ENCODE results near the gene RNLS.

The RNLS gene

GRCh38 chr10:88433565-88434186, 149.4 kb downstream of the RNLS start:
- Mint-ChIP-seq H3K36me3 (ENCODE audit: low read depth) (no peaks in the 10 kb centered on the region), H3K27me3 (ENCODE audit: low read depth) (peaks cover 28% of the 10 kb centered on the region), H3K4me1 (ENCODE audit: low read depth) (no peaks in the 10 kb centered on the region), H3K9me3 (no peaks in the 10 kb centered on the region), H3K4me3 (no peak overlapping the region), H3K27ac (no peak overlapping the region)
- DNase-seq (ENCODE audit: low spot score) = no peak

DNA sequence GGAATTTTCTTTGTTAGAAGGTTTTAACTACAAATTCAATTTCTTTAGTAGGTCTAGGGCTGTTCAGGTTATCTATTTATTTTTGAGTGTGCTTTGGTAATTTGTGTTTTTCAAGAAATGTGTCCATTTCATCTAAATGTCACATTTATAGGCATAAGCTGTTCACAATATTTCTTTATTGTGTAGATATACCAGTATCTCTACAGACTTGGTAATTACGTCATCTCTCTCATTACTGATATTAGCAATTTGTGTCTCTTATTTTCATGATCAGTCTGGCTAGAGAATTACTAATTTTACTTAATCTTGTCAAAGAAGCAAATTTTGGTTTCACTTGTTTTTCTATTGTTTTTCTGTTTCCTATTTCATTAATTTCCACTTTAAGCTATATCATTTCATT, 152.0 kb downstream of the RNLS start:
- no peak for DNase-seq (ENCODE audit: low spot score)
- Mint-ChIP-seq H3K4me3 (no peak overlapping the region), H3K36me3 (ENCODE audit: low read depth) (no peaks in the 10 kb centered on the region), H3K27me3 (ENCODE audit: low read depth) (peaks cover 43% of the 10 kb centered on the region), H3K4me1 (ENCODE audit: low read depth) (peaks cover 5% of the 10 kb centered on the region), H3K9me3 (no peaks in the 10 kb centered on the region), H3K27ac (no peak overlapping the region)

GRCh38 chr10:88428976-88429375, 154.1 kb downstream of the RNLS start:
- Mint-ChIP-seq H3K4me1 (ENCODE audit: low read depth) (peaks cover 5% of the 10 kb centered on the region), H3K27me3 (ENCODE audit: low read depth) (peaks cover 47% of the 10 kb centered on the region), H3K27ac (no peak overlapping the region), H3K36me3 (ENCODE audit: low read depth) (no peaks in the 10 kb centered on the region), H3K9me3 (no peaks in the 10 kb centered on the region), H3K4me3 (no peak overlapping the region)
- no peak for DNase-seq (ENCODE audit: low spot score)

- H3K36me3 Mint-ChIP-seq (ENCODE audit: low read depth) = no peaks in the 10 kb centered on the region
- DNase-seq (ENCODE audit: low spot score) = no peak
- H3K27me3 Mint-ChIP-seq (ENCODE audit: low read depth) = peaks cover 46% of the 10 kb centered on the region
- H3K27ac Mint-ChIP-seq = no peak overlapping the region
- peaks cover 5% of the 10 kb centered on the region for H3K4me1 Mint-ChIP-seq (ENCODE audit: low read depth)
- H3K9me3 Mint-ChIP-seq = no peaks in the 10 kb centered on the region
- no peak overlapping the region for H3K4me3 Mint-ChIP-seq
Measured at GRCh38 chr10:88428442-88428841, 154.7 kb downstream of the RNLS start.

GRCh38 chr10:88427024-88427423, 156.1 kb downstream of the RNLS start:
- Mint-ChIP-seq H3K36me3 (ENCODE audit: low read depth) (no peaks in the 10 kb centered on the region), H3K27me3 (ENCODE audit: low read depth) (peaks cover 44% of the 10 kb centered on the region), H3K27ac (no peak overlapping the region), H3K9me3 (no peaks in the 10 kb centered on the region), H3K4me3 (no peak overlapping the region), H3K4me1 (ENCODE audit: low read depth) (peaks cover 5% of the 10 kb centered on the region)
- DNase-seq (ENCODE audit: low spot score) = no peak

DNA sequence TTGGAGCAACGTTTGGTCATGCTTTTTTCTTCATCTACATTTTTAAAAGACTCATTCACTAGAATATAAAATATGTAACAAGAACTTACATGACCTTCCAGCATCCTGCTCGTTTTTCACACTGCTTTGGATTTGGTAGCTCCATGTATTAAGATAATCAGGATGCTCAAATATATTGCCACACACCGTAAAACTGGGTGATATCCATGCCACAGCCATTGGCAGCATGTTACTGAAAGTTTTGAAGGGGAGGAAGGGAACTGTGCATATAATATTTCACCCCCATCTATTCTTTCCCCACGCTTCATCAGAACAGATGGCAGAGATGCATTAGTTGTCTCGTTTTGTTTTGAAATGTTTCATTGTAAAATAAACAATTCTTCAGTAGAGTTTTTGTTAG, 158.2 kb downstream of the RNLS start:
- Mint-ChIP-seq H3K27ac (no peak overlapping the region), H3K27me3 (ENCODE audit: low read depth) (peaks cover 30% of the 10 kb centered on the region), H3K36me3 (ENCODE audit: low read depth) (no peaks in the 10 kb centered on the region), H3K9me3 (no peaks in the 10 kb centered on the region), H3K4me1 (ENCODE audit: low read depth) (peaks cover 5% of the 10 kb centered on the region), H3K4me3 (no peak overlapping the region)
- no peak for DNase-seq (ENCODE audit: low spot score)

DNA sequence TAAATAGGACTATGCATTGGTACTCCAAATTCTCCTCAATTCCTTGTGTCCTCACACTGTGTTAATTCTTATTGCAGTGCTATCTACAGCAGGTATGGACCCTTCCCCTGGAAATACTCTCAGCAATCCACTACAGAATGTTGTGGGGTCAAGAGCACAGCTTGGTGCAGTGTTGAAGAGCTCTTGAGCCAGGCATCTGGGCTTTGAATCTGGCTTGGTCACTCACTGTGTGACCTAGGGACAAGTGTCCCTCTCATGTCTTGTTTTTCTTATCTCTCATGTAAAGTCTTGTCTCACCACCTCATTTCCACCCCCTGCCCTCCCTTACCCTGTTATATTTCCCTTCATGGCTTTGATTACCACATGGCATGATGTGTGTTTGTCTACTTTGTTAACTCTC, 159.4 kb downstream of the RNLS start:
- peaks cover 26% of the 10 kb centered on the region for H3K27me3 Mint-ChIP-seq (ENCODE audit: low read depth)
- no peaks in the 10 kb centered on the region for H3K36me3 Mint-ChIP-seq (ENCODE audit: low read depth)
- H3K4me1 Mint-ChIP-seq (ENCODE audit: low read depth) = peaks cover 8% of the 10 kb centered on the region
- no peaks in the 10 kb centered on the region for H3K9me3 Mint-ChIP-seq
- no peak overlapping the region for H3K27ac Mint-ChIP-seq
- no peak overlapping the region for H3K4me3 Mint-ChIP-seq
- no peak for DNase-seq (ENCODE audit: low spot score)

DNA sequence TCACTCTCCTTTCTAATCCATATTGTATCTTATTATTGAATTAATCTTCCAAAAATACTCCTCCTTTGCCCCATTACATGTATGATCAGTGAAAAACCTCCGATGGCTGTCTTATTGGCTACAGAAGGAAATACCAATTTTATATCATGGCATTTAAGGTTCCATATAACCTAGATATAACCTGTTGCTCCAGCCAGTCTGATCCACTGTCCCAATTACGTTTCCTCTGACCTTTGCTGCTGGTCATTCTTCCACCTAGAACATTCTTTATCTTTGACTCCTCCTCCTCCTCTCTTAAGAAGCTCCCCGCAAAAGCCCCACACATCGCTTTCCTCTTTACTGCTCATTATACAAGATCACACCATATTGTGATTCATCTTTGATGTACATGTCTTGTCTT, 161.5 kb downstream of the RNLS start:
- peaks cover 13% of the 10 kb centered on the region for H3K27me3 Mint-ChIP-seq (ENCODE audit: low read depth)
- H3K4me1 Mint-ChIP-seq (ENCODE audit: low read depth) = peaks cover 6% of the 10 kb centered on the region
- no peak overlapping the region for H3K4me3 Mint-ChIP-seq
- no peak overlapping the region for H3K27ac Mint-ChIP-seq
- no peak for DNase-seq (ENCODE audit: low spot score)
- no peaks in the 10 kb centered on the region for H3K9me3 Mint-ChIP-seq
- no peaks in the 10 kb centered on the region for H3K36me3 Mint-ChIP-seq (ENCODE audit: low read depth)

DNA sequence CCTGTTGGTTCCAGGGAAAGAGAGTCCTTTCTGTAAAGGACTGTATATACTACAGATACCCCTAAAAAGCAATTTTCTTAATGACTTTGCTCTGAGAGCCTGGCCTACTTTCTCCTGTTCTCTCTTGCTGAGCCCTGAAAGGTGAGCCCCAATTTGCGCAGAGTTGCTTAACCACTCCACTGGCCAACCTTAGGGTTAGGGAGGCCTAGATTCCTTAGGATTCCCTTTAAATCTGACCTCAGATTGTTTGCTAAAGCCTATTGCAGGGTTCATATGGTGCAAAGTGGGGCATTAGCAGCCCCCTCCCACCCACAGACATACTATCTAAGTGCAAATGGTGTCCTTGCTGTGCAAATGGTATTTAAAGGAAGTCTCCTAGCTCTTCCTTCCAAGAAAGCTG, 164.2 kb downstream of the RNLS start:
- no peak for DNase-seq (ENCODE audit: low spot score)
- Mint-ChIP-seq H3K9me3 (peaks cover 5% of the 10 kb centered on the region), H3K4me1 (ENCODE audit: low read depth) (peaks cover 9% of the 10 kb centered on the region), H3K27ac (no peak overlapping the region), H3K27me3 (ENCODE audit: low read depth) (peaks cover 5% of the 10 kb centered on the region), H3K4me3 (no peak overlapping the region), H3K36me3 (ENCODE audit: low read depth) (peaks cover 1% of the 10 kb centered on the region)

- peaks cover 5% of the 10 kb centered on the region for H3K9me3 Mint-ChIP-seq
- H3K4me1 Mint-ChIP-seq (ENCODE audit: low read depth) = peaks cover 9% of the 10 kb centered on the region
- peaks cover 5% of the 10 kb centered on the region for H3K27me3 Mint-ChIP-seq (ENCODE audit: low read depth)
- no peak overlapping the region for H3K4me3 Mint-ChIP-seq
- peaks cover 1% of the 10 kb centered on the region for H3K36me3 Mint-ChIP-seq (ENCODE audit: low read depth)
- H3K27ac Mint-ChIP-seq = no peak overlapping the region
- no peak for DNase-seq (ENCODE audit: low spot score)
Measured at GRCh38 chr10:88417387-88418030, 165.6 kb downstream of the RNLS start.

GRCh38 chr10:88416801-88417200, 166.3 kb downstream of the RNLS start:
- Mint-ChIP-seq H3K27me3 (ENCODE audit: low read depth) (peaks cover 2% of the 10 kb centered on the region), H3K36me3 (ENCODE audit: low read depth) (peaks cover 1% of the 10 kb centered on the region), H3K27ac (no peak overlapping the region), H3K4me3 (no peak overlapping the region), H3K4me1 (ENCODE audit: low read depth) (peaks cover 9% of the 10 kb centered on the region), H3K9me3 (peaks cover 5% of the 10 kb centered on the region)
- no peak for DNase-seq (ENCODE audit: low spot score)

DNA sequence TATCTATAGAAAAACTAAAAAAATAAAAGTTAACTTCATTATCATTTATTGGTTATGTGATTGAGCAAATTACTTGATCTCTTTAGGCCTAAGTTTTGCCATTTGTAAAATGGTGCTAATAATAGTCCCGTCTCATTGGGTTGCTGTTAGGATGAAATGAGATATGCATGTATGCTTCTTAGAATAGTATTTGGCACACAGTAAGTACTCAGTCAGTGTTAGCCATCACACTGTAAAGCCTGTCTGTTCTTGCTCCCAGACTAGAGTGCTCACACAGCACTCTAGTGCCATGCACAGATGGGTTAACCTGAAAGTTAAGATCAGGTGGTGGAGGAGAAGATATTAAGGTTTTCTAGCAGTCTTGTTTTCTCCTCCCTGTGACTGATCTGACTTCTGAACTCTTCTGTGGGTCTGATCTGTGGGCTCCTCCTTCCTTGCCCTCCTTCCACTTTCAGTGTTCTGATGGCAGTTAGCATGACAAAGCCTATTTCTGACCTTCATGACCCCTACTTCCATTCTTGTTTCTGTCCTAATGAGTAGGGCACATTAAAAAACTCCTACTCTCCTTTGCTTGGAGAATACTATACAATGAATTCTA, 167.5 kb downstream of the RNLS start:
- Mint-ChIP-seq H3K4me3 (no peak overlapping the region), H3K36me3 (ENCODE audit: low read depth) (peaks cover 1% of the 10 kb centered on the region), H3K4me1 (ENCODE audit: low read depth) (peaks cover 9% of the 10 kb centered on the region), H3K9me3 (peaks cover 5% of the 10 kb centered on the region), H3K27ac (no peak overlapping the region), H3K27me3 (ENCODE audit: low read depth) (no peaks in the 10 kb centered on the region)
- no peak for DNase-seq (ENCODE audit: low spot score)

DNA sequence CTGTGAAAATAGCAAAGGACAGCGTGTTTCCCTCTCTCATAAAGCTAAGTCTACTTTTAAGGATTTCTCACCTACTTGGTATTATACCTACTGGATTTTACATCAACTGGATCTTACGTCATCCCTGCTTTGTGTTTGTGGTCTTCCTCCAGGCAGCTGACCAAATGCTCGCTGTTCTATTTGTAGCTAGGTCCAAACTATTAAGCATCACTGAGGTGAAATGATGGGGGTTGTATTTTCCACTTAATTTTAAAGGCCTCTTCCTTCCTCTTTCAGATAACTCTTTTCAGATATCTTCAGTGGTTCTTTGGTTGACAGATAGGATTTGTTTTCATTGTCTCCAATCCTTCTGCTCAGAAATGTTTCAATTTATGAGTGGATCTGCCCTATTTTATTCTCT, 169.7 kb downstream of the RNLS start:
- no peaks in the 10 kb centered on the region for H3K27me3 Mint-ChIP-seq (ENCODE audit: low read depth)
- H3K36me3 Mint-ChIP-seq (ENCODE audit: low read depth) = peaks cover 1% of the 10 kb centered on the region
- no peak overlapping the region for H3K4me3 Mint-ChIP-seq
- peaks cover 5% of the 10 kb centered on the region for H3K9me3 Mint-ChIP-seq
- no peak for DNase-seq (ENCODE audit: low spot score)
- peaks cover 6% of the 10 kb centered on the region for H3K4me1 Mint-ChIP-seq (ENCODE audit: low read depth)
- no peak overlapping the region for H3K27ac Mint-ChIP-seq

- no peak overlapping the region for H3K4me3 Mint-ChIP-seq
- peaks cover 6% of the 10 kb centered on the region for H3K9me3 Mint-ChIP-seq
- H3K27ac Mint-ChIP-seq = no peak overlapping the region
- DNase-seq (ENCODE audit: low spot score) = no peak
- H3K4me1 Mint-ChIP-seq (ENCODE audit: low read depth) = peaks cover 6% of the 10 kb centered on the region
- H3K27me3 Mint-ChIP-seq (ENCODE audit: low read depth) = peaks cover 4% of the 10 kb centered on the region
- H3K36me3 Mint-ChIP-seq (ENCODE audit: low read depth) = peaks cover 1% of the 10 kb centered on the region
Measured at GRCh38 chr10:88411772-88412349, 171.3 kb downstream of the RNLS start.
